ENCODE data around the gene GPAM.
A peak's percentile ranks its signal among the peaks of the same experiment; 100 is the strongest.
"Not testable (repeated sequence)": the region's sequence is repeated elsewhere in the genome, so short reads cannot be mapped to it uniquely, and the experiment has no call there.

The GPAM gene

GRCh38 chr10:112183329-112184051 lies at the start of gene GPAM:
GPAM (minus strand) TSS chr10:112183765; CDS start chr10:112181784, 1,981 bp downstream.
- Histone ChIP-seq H3K4me1 (ENCODE audit: insufficient read depth, low read length) (peaks cover 7% of the 10 kb centered on the region), H3K4me3 (ENCODE audit: low read length) (peak within 1 kb of the TSS; percentile 69), H2AFZ (ENCODE audit: low read depth, low read length) (peak within 1 kb of the TSS; percentile 51), H3K9me3 (ENCODE audit: low read length) (no peaks in the 10 kb centered on the region), H3K27me3 (ENCODE audit: insufficient read depth, low read length) (no peaks in the 10 kb centered on the region), H3K36me3 (ENCODE audit: insufficient read depth, low read length) (peaks cover 18% of the 10 kb centered on the region)

GRCh38 chr10:112232670-112233069 lies 49.1 kb upstream of the GPAM start:
- Histone ChIP-seq H3K36me3 (ENCODE audit: insufficient read depth, low read length) (no peaks in the 10 kb centered on the region), H3K9me3 (ENCODE audit: low read length) (no peaks in the 10 kb centered on the region), H3K27me3 (ENCODE audit: insufficient read depth, low read length) (no peaks in the 10 kb centered on the region), H3K4me1 (ENCODE audit: insufficient read depth, low read length) (no peaks in the 10 kb centered on the region), H2AFZ (ENCODE audit: low read depth, low read length) (no peak overlapping the region), H3K4me3 (ENCODE audit: low read length) (no peak overlapping the region)

GRCh38 chr10:112231602-112232400 lies 48.2 kb upstream of the GPAM start:
- Histone ChIP-seq H3K4me1 (ENCODE audit: insufficient read depth, low read length) (no peaks in the 10 kb centered on the region), H3K36me3 (ENCODE audit: insufficient read depth, low read length) (no peaks in the 10 kb centered on the region), H3K27me3 (ENCODE audit: insufficient read depth, low read length) (no peaks in the 10 kb centered on the region), H3K4me3 (ENCODE audit: low read length) (no peak overlapping the region), H2AFZ (ENCODE audit: low read depth, low read length) (no peak overlapping the region), H3K9me3 (ENCODE audit: low read length) (no peaks in the 10 kb centered on the region)

- no peaks in the 10 kb centered on the region for H3K36me3 ChIP-seq (ENCODE audit: insufficient read depth, low read length)
- no peak overlapping the region for H3K4me3 ChIP-seq (ENCODE audit: low read length)
- H3K4me1 ChIP-seq (ENCODE audit: insufficient read depth, low read length), result no peaks in the 10 kb centered on the region
- H2AFZ ChIP-seq (ENCODE audit: low read depth, low read length), result no peak overlapping the region
- H3K9me3 ChIP-seq (ENCODE audit: low read length), result no peaks in the 10 kb centered on the region
- H3K27me3 ChIP-seq (ENCODE audit: insufficient read depth, low read length), result no peaks in the 10 kb centered on the region
Measured at GRCh38 chr10:112230325-112230988, 46.9 kb upstream of the GPAM start.

GRCh38 chr10:112229901-112230300 lies 46.3 kb upstream of the GPAM start:
- no peak overlapping the region for H2AFZ ChIP-seq (ENCODE audit: low read depth, low read length)
- H3K4me3 ChIP-seq (ENCODE audit: low read length), result no peak overlapping the region

GRCh38 chr10:112229096-112229495 lies 45.5 kb upstream of the GPAM start:
- H3K36me3 ChIP-seq (ENCODE audit: insufficient read depth, low read length), result no peaks in the 10 kb centered on the region

More at GRCh38 chr10:112229901-112230300, 46.3 kb upstream of the GPAM start:
- no peaks in the 10 kb centered on the region for H3K27me3 ChIP-seq (ENCODE audit: insufficient read depth, low read length)
- H3K36me3 ChIP-seq (ENCODE audit: insufficient read depth, low read length), result no peaks in the 10 kb centered on the region
- no peaks in the 10 kb centered on the region for H3K4me1 ChIP-seq (ENCODE audit: insufficient read depth, low read length)
- no peaks in the 10 kb centered on the region for H3K9me3 ChIP-seq (ENCODE audit: low read length)

GRCh38 chr10:112228366-112229088 lies 45.0 kb upstream of the GPAM start:
- H3K36me3 ChIP-seq (ENCODE audit: insufficient read depth, low read length); H3K4me1 ChIP-seq (ENCODE audit: insufficient read depth, low read length); H3K4me3 ChIP-seq (ENCODE audit: low read length); H2AFZ ChIP-seq (ENCODE audit: low read depth, low read length); H3K27me3 ChIP-seq (ENCODE audit: insufficient read depth, low read length); H3K9me3 ChIP-seq (ENCODE audit: low read length): not testable (repeated sequence)

More at GRCh38 chr10:112229096-112229495, 45.5 kb upstream of the GPAM start:
- H3K9me3 ChIP-seq (ENCODE audit: low read length), result no peaks in the 10 kb centered on the region
- H3K4me3 ChIP-seq (ENCODE audit: low read length), result no peak overlapping the region
- H2AFZ ChIP-seq (ENCODE audit: low read depth, low read length), result no peak overlapping the region
- no peaks in the 10 kb centered on the region for H3K27me3 ChIP-seq (ENCODE audit: insufficient read depth, low read length)
- H3K4me1 ChIP-seq (ENCODE audit: insufficient read depth, low read length), result no peaks in the 10 kb centered on the region

- Histone ChIP-seq H3K9me3 (ENCODE audit: low read length) (no peaks in the 10 kb centered on the region), H3K4me1 (ENCODE audit: insufficient read depth, low read length) (no peaks in the 10 kb centered on the region), H2AFZ (ENCODE audit: low read depth, low read length) (no peak overlapping the region), H3K27me3 (ENCODE audit: insufficient read depth, low read length) (no peaks in the 10 kb centered on the region), H3K4me3 (ENCODE audit: low read length) (no peak overlapping the region), H3K36me3 (ENCODE audit: insufficient read depth, low read length) (no peaks in the 10 kb centered on the region)
Measured at GRCh38 chr10:112227331-112227987, 43.9 kb upstream of the GPAM start.

GRCh38 chr10:112226439-112227248 lies 43.1 kb upstream of the GPAM start:
- no peak overlapping the region for H2AFZ ChIP-seq (ENCODE audit: low read depth, low read length)
- H3K4me3 ChIP-seq (ENCODE audit: low read length), result no peak overlapping the region
- no peaks in the 10 kb centered on the region for H3K4me1 ChIP-seq (ENCODE audit: insufficient read depth, low read length)
- no peaks in the 10 kb centered on the region for H3K27me3 ChIP-seq (ENCODE audit: insufficient read depth, low read length)
- no peaks in the 10 kb centered on the region for H3K36me3 ChIP-seq (ENCODE audit: insufficient read depth, low read length)
- no peaks in the 10 kb centered on the region for H3K9me3 ChIP-seq (ENCODE audit: low read length)

- Histone ChIP-seq H3K4me3 (ENCODE audit: low read length) (no peak overlapping the region), H3K9me3 (ENCODE audit: low read length) (no peaks in the 10 kb centered on the region), H2AFZ (ENCODE audit: low read depth, low read length) (no peak overlapping the region), H3K36me3 (ENCODE audit: insufficient read depth, low read length) (no peaks in the 10 kb centered on the region), H3K4me1 (ENCODE audit: insufficient read depth, low read length) (no peaks in the 10 kb centered on the region), H3K27me3 (ENCODE audit: insufficient read depth, low read length) (no peaks in the 10 kb centered on the region)
Measured at GRCh38 chr10:112225771-112226438, 42.3 kb upstream of the GPAM start.

- no peak overlapping the region for H3K4me3 ChIP-seq (ENCODE audit: low read length)
- H2AFZ ChIP-seq (ENCODE audit: low read depth, low read length), result no peak overlapping the region
- no peaks in the 10 kb centered on the region for H3K27me3 ChIP-seq (ENCODE audit: insufficient read depth, low read length)
- H3K36me3 ChIP-seq (ENCODE audit: insufficient read depth, low read length), result no peaks in the 10 kb centered on the region
- peaks cover under 1% of the 10 kb centered on the region for H3K9me3 ChIP-seq (ENCODE audit: low read length)
- H3K4me1 ChIP-seq (ENCODE audit: insufficient read depth, low read length), result no peaks in the 10 kb centered on the region
Measured at GRCh38 chr10:112224933-112225529, 41.5 kb upstream of the GPAM start.

Data from neuron (in vitro differentiated cells).